ENCODE results near the gene EPRS1. TPM values are rescaled to one million over a fixed set of nuclear protein-coding genes. Genes with fewer than 3 reads are reported as not detected.
"Not testable (repeated sequence)": the region's sequence is repeated elsewhere in the genome, so short reads cannot be mapped to it uniquely, and the experiment has no call there.

Gene EPRS1
- total RNA-seq, 1 donor from 2014 or later, result 143 TPM

DNA sequence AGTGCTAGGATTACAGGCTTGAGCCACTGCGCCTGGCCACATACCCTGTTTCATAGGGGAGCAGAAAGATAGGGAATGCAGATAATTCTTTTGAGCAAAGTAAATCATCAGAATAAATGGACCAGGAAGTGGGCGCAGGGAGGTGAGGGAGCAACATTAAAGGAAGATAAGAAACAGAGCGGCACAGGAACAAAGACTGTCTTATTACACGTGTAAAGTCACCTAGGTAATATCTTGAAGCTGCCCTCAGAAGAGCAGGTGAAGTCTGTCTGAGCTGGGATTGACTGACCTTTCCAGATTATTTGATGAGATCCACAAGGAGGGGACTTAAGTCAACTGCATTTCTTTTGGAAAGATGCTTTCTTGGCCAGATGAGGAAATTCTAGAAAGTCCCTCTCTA is 7.7 kb downstream of the EPRS1 start:
- DNase-seq (ENCODE audit: low spot score), result no peak

DNA sequence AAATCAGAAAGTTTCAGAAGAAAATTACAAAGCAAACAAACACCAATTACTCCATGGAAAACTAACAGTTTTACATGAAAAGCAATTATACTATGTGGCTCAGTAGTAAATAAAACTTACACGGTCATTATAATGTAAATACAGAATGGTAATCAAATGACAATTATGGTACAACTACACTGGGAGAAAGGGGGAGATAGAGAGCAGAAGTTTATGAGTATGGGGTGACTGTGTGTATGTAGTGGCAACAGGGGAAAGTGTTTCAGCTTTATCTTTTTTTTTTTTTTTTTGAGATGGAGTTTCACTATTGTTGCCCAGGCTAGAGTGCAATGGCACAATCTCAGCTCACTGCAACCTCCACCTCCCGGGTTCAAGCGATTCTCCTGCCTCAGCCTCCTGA is 8.5 kb downstream of the EPRS1 start:
- not testable (repeated sequence) for DNase-seq (ENCODE audit: low spot score)

DNA sequence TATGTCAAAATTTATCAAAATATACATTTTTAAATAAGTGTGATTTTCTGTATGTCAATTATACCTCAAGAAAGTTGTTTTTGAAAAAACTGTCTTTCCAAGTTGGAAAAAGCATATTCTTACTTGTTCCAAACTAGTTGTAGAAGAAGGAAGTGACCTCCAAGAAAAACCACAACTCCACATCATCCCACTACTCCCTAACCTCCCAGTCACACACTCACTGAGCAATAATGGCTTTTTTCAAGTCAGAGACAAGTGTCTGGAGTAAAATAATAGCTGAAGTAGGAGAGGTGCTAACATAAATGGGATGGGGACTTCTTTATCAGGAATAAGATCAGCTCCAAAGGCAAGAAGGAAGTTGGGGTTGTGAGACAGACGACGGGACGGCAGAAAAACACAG is 13.4 kb downstream of the EPRS1 start:
- no peak for DNase-seq (ENCODE audit: low spot score)

DNA sequence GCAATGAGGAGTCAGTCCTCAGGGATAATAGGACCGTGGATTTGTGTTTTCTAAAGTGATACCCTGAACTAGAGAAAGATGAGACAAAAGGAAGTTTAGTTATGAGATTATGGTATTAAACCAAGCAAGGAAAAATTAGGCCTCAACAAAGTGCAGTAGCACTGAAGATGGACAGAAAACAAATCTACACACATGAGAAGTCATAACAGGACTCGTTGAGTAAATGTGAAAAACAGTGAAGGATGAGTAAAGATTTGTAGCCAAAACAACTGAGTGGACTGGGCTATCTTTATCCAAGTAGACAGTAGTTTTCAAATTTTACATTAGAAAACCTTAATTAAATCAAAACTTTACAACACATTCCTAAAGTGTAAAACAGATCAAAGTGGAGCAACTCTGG is 15.0 kb downstream of the EPRS1 start:
- no peak for DNase-seq (ENCODE audit: low spot score)

DNA sequence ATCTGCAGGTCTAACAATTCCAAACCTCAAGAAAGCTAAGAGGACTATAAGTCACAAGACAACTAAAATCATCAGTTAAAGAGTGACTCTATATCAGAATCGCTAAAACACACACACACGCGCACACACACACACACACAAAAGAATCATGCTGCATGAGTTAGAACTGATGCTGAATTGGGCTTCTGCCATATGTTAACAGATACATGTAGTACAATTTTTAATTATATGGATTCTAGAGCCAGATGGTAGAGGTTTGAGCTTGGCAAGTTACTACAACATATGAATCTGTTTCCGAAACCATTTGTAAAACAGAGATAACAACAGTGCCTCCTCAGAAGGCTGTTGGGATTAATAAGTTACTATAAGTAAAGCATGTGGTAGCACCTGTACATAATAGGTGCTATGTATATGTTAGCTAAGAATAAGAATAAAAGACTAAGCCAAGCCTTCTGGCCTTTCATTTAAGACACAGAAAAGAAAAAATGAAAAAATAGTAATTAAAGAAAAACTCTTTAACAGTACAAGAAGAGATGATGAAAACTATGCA is 17.9 kb downstream of the EPRS1 start:
- DNase-seq (ENCODE audit: low spot score), result no peak

DNA sequence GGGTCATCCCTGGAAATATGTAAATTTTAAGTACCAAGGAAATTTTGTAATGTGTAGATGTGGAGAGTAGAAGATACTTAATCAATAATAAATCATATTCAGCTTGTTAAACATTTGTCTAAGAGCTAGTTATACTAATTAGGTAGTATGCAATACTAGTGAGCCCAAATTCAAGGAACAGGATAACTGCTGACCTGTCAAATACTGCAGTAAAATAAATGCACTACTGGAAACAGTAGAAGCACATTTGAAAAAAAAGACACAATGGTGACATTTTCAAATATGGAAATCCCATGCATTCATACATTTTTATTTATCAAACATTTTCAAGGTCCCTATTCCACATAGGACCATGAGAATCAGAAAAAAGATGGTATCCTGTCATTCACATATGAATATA is 27.2 kb downstream of the EPRS1 start:
- no peak for DNase-seq (ENCODE audit: low spot score)

DNA sequence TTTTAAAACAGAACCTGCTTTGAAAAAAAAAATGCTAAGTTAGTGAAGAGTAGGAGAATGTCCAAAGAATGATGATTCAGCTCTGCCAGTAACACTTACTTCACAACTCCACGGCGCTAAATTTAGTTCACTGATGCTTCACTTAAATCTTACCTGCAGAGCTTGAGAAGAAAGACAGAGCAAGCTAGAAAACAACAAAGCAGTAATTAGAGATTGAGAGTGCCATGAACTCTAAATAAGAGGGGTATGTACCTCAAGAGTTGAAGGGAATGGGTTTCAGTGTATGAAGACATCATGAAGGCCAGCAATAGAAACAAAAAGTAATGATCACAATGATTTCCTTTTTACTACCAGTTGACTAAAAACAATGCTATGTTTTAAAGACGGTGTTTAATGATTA is 32.8 kb downstream of the EPRS1 start:
- peak; percentile 29 for DNase-seq (ENCODE audit: low spot score)

DNA sequence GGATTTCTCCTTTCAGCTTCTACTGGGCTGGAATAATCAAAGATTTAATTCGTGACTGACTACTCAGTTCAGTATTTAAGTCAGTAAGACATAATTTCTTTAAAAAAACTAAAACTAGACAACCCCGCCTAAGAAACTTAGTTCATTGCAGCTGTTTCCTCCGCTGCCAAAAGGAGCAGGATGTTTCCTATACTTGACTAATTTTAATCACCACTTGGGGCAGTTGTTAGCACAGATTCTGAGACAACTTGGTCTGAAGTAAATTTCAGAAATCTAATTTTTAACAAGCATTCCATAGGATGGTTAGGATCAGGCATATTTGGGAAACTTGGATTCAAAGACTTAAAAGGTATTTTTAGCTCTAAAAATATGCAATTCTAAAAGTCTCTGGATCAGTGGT is 34.0 kb downstream of the EPRS1 start:
- DNase-seq (ENCODE audit: low spot score), result peak; percentile 44

DNA sequence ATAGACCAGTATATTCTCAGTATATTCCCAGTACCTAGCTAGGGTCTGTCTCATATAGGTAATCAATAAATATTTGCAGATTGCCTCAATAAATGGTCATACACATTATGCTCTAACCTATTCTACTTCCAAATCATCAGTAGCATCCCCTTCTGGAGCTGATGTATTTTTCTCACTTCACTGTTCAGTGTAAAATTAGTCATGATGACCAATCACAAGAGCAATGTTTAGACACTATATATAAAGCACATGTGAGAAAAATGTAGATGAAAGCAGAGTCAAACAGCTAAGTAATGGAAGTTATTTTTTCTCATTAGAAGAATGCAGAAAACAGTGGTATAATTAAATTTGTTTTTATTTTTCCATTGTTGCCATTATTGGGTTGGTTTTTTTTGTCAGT is 34.7 kb downstream of the EPRS1 start:
- DNase-seq (ENCODE audit: low spot score), result no peak

DNA sequence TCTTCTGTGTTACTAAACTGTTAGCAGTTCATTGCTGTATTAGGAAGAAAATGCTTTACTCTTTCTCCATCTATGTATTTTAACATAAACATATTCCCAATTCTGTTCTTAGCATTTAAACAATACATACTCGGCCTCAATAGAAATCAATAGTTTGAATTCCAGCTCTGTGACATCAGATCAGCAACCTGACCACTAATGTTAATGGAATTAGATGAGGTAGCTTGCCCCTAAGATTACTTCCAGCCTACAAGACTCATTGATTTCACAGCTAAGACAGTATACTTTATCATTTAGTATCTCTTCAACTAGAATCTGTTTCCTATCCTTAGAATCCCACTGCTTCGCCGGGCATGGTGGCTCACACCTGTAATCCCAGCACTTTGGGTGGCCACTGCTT is 38.9 kb downstream of the EPRS1 start:
- no peak for DNase-seq (ENCODE audit: low spot score)

DNA sequence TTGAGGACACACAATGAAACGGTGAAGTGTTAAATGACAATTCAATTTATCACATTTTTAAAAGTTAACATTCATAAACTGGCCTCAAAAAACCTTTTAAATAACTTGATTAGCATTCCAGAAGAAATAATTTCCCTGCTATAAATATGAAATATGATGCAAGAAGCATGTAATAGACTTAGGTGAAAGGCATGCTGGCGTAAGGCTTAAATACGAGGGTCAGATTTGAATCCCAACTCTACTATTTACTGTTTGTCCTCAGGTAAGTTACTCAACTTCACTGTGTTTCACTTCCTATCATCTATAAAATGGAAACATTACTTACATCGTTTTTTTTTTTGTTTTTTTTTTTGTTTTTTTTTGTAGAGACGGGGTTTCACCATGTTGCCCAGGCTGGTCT is 40.8 kb downstream of the EPRS1 start:
- DNase-seq (ENCODE audit: low spot score), result no peak

DNA sequence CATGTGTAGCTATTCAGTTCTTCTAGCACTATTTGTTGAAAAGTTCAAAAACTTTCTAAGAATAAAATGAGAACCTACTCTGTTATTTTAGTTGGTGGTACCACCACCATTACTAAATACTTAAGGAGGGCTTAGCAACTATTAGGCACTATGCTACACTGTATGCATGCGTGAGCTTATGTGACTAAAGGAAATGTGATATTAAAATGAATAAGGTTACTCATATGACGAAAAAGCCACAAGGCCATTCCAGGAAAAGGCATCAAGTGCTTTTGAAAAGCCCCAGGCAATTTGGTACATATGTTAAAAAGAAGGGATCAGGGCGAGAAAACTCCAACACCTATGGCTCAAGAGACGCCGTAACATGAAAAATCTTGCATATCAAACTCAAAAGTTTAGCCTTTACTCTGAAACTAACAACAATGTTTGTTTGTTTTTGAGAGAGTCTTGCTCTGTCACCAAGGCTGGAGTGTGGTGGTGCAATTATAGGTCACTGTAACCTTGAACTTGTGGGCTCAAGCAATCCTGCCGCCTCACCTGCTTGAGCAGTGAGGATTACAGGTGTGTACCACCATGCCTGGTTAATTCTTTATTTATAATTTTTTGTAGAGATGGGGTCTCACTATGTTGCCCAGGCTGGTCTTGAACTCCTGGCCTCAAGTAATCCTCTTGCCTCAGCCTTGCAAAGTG is 42.5 kb downstream of the EPRS1 start:
- DNase-seq (ENCODE audit: low spot score), result no peak

DNA sequence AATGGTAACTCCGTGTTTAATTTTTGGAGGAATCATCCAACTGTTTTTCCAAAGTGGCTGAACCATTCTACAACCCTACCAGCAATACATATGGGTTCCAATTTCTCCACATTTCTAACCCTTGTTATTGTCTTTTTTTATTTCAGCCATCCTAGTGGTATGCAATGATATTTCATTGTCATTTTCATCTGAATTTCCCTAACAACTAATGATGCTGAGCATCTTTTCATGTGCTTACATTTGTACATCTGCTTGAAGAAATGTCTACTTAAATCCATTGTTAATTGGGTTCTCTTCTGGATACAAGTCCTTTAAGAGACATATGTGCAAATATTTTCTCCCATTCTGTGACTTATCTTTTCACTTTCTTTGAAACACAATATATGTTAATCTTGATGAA is 43.3 kb downstream of the EPRS1 start:
- DNase-seq (ENCODE audit: low spot score), result no peak

DNA sequence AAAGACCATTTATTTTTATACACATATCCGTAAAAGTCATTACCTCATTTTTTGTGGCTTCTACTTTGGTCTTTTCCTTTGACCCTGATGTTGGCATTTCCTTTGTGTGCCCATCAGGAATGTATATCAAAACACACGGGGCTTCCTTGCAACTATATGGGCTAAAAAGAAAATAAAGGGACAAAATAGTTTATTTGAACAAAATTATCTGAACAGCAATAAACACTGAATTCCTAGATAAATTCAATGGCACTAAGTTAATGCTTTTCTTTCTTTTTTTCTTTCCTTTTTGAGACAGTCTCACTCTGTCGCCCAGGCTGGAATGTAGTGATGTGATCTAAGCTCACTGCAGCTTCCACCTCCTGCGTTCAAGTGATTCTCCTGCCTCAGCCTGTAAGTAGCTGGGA is 45.2 kb downstream of the EPRS1 start:
- no peak for DNase-seq (ENCODE audit: low spot score)

DNA sequence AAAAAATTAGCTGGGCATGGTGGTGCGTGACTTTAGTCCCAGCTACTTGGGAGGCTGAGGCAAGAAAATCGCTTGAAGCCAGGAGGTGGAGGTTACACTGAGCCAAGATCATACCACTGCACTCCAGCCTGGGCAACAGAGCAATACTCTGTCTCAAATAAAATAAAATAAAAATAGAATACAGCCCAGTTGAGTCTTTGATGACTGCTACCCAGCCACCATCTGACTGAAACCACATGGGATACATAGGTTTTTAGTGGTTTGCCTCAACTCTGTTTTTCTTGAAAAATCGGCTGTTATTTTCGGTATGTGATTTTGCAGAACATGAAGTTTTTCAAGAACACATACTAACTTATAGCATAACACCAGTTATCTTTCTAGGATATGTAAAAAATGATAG is 46.5 kb downstream of the EPRS1 start:
- no peak for DNase-seq (ENCODE audit: low spot score)

Other genes starting within 250 kb of the EPRS1 start
- 3.6 TPM for gene SLC30A10, start 117.9 kb downstream of the EPRS1 start, total RNA-seq (ENCODE audit: insufficient read depth, low replicate concordance)
- 11.6 TPM for gene BPNT1, start 43.3 kb upstream of the EPRS1 start, total RNA-seq (ENCODE audit: insufficient read depth, low replicate concordance)
- 74.6 TPM for gene IARS2, start 47.6 kb upstream of the EPRS1 start, total RNA-seq (ENCODE audit: insufficient read depth, low replicate concordance)
- 24.6 TPM for gene RAB3GAP2, start 225.9 kb upstream of the EPRS1 start, total RNA-seq (ENCODE audit: insufficient read depth, low replicate concordance)